Neural progenitor cell (in vitro differentiated cells): ENCODE measurements around the gene EXOC4. TPM values are rescaled to one million over a fixed set of nuclear protein-coding genes. Genes with fewer than 3 reads are reported as not detected.

Source experiments
- DNase-seq: peaks from one replicate; pipeline ENCODE4 v3.0.0-alpha.2; 2016; ENCODE audit warnings: low spot score
- H2AFZ ChIP-seq: fragments of 200-600 bp; sonication (generic); replicated peaks from 2 replicates; pipeline ENCODE4 v1.6.1; 2016; ENCODE audit warnings: antibody characterized with exemption
- H3F3A ChIP-seq: fragments of 200-600 bp; sonication (generic); 2 replicates; pipeline ENCODE4 v1.6.1; 2016; ENCODE audit warnings: antibody characterized with exemption, low read depth
- H3K27ac ChIP-seq: fragments of 200-600 bp; sonication (generic); 2 replicates; pipeline ENCODE4 v1.5.1; 2016; ENCODE audit warnings: mild to moderate bottlenecking
- H3K27me3 ChIP-seq: fragments of 200-600 bp; sonication (generic); 2 replicates; pipeline ENCODE4 v1.6.1; 2016; ENCODE audit warnings: mild to moderate bottlenecking, moderate library complexity
- H3K36me3 ChIP-seq: fragments of 200-600 bp; sonication (generic); 2 replicates; pipeline ENCODE4 v1.5.1; 2016
- H3K4me1 ChIP-seq: fragments of 200-600 bp; sonication (generic); 2 replicates; pipeline ENCODE4 v1.6.1; 2016; ENCODE audit warnings: mixed run types
- H3K4me2 ChIP-seq: fragments of 200-600 bp; sonication (generic); 2 replicates; pipeline ENCODE4 v1.6.1; 2016
- H3K4me3 ChIP-seq: fragments of 200-600 bp; sonication (generic); 2 replicates; pipeline ENCODE4 v1.5.1; 2016
- H3K79me2 ChIP-seq: fragments of 200-600 bp; sonication (generic); 2 replicates; pipeline ENCODE4 v1.6.1; 2016; ENCODE audit warnings: low read depth
- H3K9ac ChIP-seq: fragments of 200-600 bp; sonication (generic); 2 replicates; pipeline ENCODE4 v1.6.1; 2016
- H3K9me3 ChIP-seq: fragments of 200-600 bp; sonication (generic); 2 replicates; pipeline ENCODE4 v1.5.1; 2016; ENCODE audit warnings: low read depth
- H4K20me1 ChIP-seq: fragments of 200-600 bp; sonication (generic); 2 replicates; pipeline ENCODE4 v1.6.1; 2016; ENCODE audit warnings: low read depth
- H3K27ac Mint-ChIP-seq: 3 replicates; pipeline ENCODE4 v1.8.0; 2021; ENCODE audit warnings: mixed read lengths
- H3K27me3 Mint-ChIP-seq: 2 replicates; pipeline ENCODE4 v1.8.0; 2022; ENCODE audit warnings: low read depth, mild to moderate bottlenecking, inconsistent platforms, moderate library complexity, mixed read lengths; ENCODE audit not compliant: insufficient read depth
- H3K36me3 Mint-ChIP-seq: 3 replicates; pipeline ENCODE4 v1.8.0; 2021; ENCODE audit warnings: mixed read lengths
- H3K4me1 Mint-ChIP-seq: 3 replicates; pipeline ENCODE4 v1.8.0; 2021; ENCODE audit warnings: mixed read lengths
- H3K4me3 Mint-ChIP-seq: 3 replicates; pipeline ENCODE4 v1.8.0; 2021; ENCODE audit warnings: mild to moderate bottlenecking, moderate library complexity, mixed read lengths
- H3K9me3 Mint-ChIP-seq: 3 replicates; pipeline ENCODE4 v1.8.0; 2020; ENCODE audit warnings: mixed read lengths
- CTCF ChIP-seq: fragments of 200-600 bp; sonication (generic); IDR thresholded peaks from 2 replicates; pipeline ENCODE4 v1.5.1; 2017; ENCODE audit warnings: antibody characterized with exemption, mild to moderate bottlenecking
- EZH2 ChIP-seq: fragments of 200-600 bp; sonication (generic); IDR thresholded peaks from 2 replicates; pipeline ENCODE4 v1.6.1; 2017; ENCODE audit warnings: antibody characterized with exemption, mild to moderate bottlenecking, moderate library complexity
- EZH2phosphoT487 ChIP-seq: fragments of 200-600 bp; sonication (generic); IDR thresholded peaks from 2 replicates; pipeline ENCODE4 v1.6.1; 2017; ENCODE audit warnings: antibody characterized with exemption
- total RNA-seq: library from RNA; depleted of rRNA; stranded (reverse); fragments of >200 nt; gene quantifications from 2 replicates; pipeline ENCODE4 v1.2.3, GENCODE V29; 2015; ENCODE audit warnings: low replicate concordance

Gene EXOC4
- total RNA-seq, 1 donor from 2014 or later, result 129 TPM

GRCh38 chr7:133699386-133699785 lies 446.5 kb downstream of the EXOC4 start:
- Histone ChIP-seq H3K9ac (no peak overlapping the region), H3K9me3 (no peaks in the 10 kb centered on the region), H3K27ac (no peak overlapping the region), H3K79me2 (no peaks in the 10 kb centered on the region), H3K4me1 (peaks cover 8% of the 10 kb centered on the region), H3K36me3 (no peaks in the 10 kb centered on the region), H3K4me3 (no peak overlapping the region), H3K4me2 (no peak overlapping the region), H3K27me3 (no peaks in the 10 kb centered on the region), H3F3A (no peaks in the 10 kb centered on the region), H4K20me1 (no peaks in the 10 kb centered on the region), H2AFZ (no peak overlapping the region)
- Mint-ChIP-seq H3K4me3 (no peak overlapping the region), H3K4me1 (peaks cover 2% of the 10 kb centered on the region), H3K27ac (no peak overlapping the region), H3K9me3 (no peaks in the 10 kb centered on the region), H3K36me3 (no peaks in the 10 kb centered on the region), H3K27me3 (no peaks in the 10 kb centered on the region)
- no peak for TF ChIP-seq EZH2phosphoT487
- TF ChIP-seq EZH2, result no peak
- no peak for TF ChIP-seq CTCF
- no peak for DNase-seq

GRCh38 chr7:133702078-133702477 lies 449.2 kb downstream of the EXOC4 start:
- peaks cover 3% of the 10 kb centered on the region for H3K4me1 Mint-ChIP-seq
- Histone ChIP-seq H3K4me2 (no peak overlapping the region), H3K27ac (no peak overlapping the region)

GRCh38 chr7:133702960-133703359 lies 450.1 kb downstream of the EXOC4 start:
- H3K27ac Mint-ChIP-seq, result no peak overlapping the region
- Histone ChIP-seq H3K27ac (no peak overlapping the region), H3K4me2 (no peak overlapping the region), H3K27me3 (no peaks in the 10 kb centered on the region), H2AFZ (no peak overlapping the region), H3K9ac (no peak overlapping the region), H4K20me1 (no peaks in the 10 kb centered on the region), H3K36me3 (no peaks in the 10 kb centered on the region), H3F3A (no peaks in the 10 kb centered on the region), H3K9me3 (no peaks in the 10 kb centered on the region), H3K79me2 (no peaks in the 10 kb centered on the region), H3K4me3 (no peak overlapping the region), H3K4me1 (no peaks in the 10 kb centered on the region)
- DNase-seq, result no peak
- no peaks in the 10 kb centered on the region for H3K9me3 Mint-ChIP-seq
- no peaks in the 10 kb centered on the region for H3K36me3 Mint-ChIP-seq
- TF ChIP-seq CTCF, result no peak
- no peak for TF ChIP-seq EZH2phosphoT487
- TF ChIP-seq EZH2, result no peak
- H3K27me3 Mint-ChIP-seq, result no peaks in the 10 kb centered on the region
- peaks cover 3% of the 10 kb centered on the region for H3K4me1 Mint-ChIP-seq
- H3K4me3 Mint-ChIP-seq, result no peak overlapping the region

More at GRCh38 chr7:133702078-133702477, 449.2 kb downstream of the EXOC4 start:
- Histone ChIP-seq H2AFZ (no peak overlapping the region), H3K9ac (no peak overlapping the region), H3K79me2 (no peaks in the 10 kb centered on the region), H3K27me3 (no peaks in the 10 kb centered on the region), H3K4me3 (no peak overlapping the region), H4K20me1 (no peaks in the 10 kb centered on the region), H3K36me3 (no peaks in the 10 kb centered on the region), H3F3A (no peaks in the 10 kb centered on the region), H3K4me1 (no peaks in the 10 kb centered on the region), H3K9me3 (no peaks in the 10 kb centered on the region)
- TF ChIP-seq EZH2phosphoT487, result no peak
- no peak for TF ChIP-seq CTCF
- no peak for TF ChIP-seq EZH2
- no peak for DNase-seq
- H3K27me3 Mint-ChIP-seq, result no peaks in the 10 kb centered on the region
- no peaks in the 10 kb centered on the region for H3K9me3 Mint-ChIP-seq
- no peaks in the 10 kb centered on the region for H3K36me3 Mint-ChIP-seq
- H3K27ac Mint-ChIP-seq, result no peak overlapping the region
- no peak overlapping the region for H3K4me3 Mint-ChIP-seq
